Astrocyte of the cerebellum (primary cell): ENCODE data around the gene TCF4.

Experiments used
- DNase-seq: peaks from one replicate; pipeline ENCODE4 v3.0.0-alpha.2; 2011; ENCODE audit warnings: low read depth
- H3K4me3 ChIP-seq: 2 replicates; pipeline ENCODE4 v1.5.1; 2011; ENCODE audit warnings: mild to moderate bottlenecking, low read depth, low read length, moderate library complexity
- CTCF ChIP-seq: IDR thresholded peaks from 2 replicates; pipeline ENCODE4 v1.5.1; 2012; ENCODE audit warnings: low read length, low read depth, moderate library complexity, mild to moderate bottlenecking; ENCODE audit errors: missing control alignments
- in situ Hi-C: cut with HindIII; loops from 2 replicates; pipeline ENCODE4 v1.10.0; 2017; ENCODE audit warnings: low sequenced_read_pairs

Gene TCF4

GRCh38 chr18:55566456-55566935 lies 21.5 kb downstream of the TCF4 start:
- no peak for DNase-seq
- H3K4me3 ChIP-seq: no peak overlapping the region
- in situ Hi-C loops: no loop called here
- TF ChIP-seq CTCF: no peak

- no peak for DNase-seq
- no peak overlapping the region for H3K4me3 ChIP-seq
- in situ Hi-C loops: loop anchor here (5.0 kb wide), 1 partner anchor 53 kb away; no protein-coding TSS in a partner anchor
- TF ChIP-seq CTCF: no peak
These were observed 28.3 kb downstream of the TCF4 start for GRCh38 chr18:55559739-55560138.

- H3K4me3 ChIP-seq: no peak overlapping the region
- TF ChIP-seq CTCF: no peak
- in situ Hi-C loops: no loop called here
- DNase-seq: no peak
These were observed 30.8 kb downstream of the TCF4 start for GRCh38 chr18:55557211-55557610.

GRCh38 chr18:55555395-55556027 lies 32.5 kb downstream of the TCF4 start:
- TF ChIP-seq CTCF: no peak
- in situ Hi-C loops: no loop called here
- no peak overlapping the region for H3K4me3 ChIP-seq
- DNase-seq: no peak

GRCh38 chr18:55552526-55553189 lies 35.3 kb downstream of the TCF4 start:
- no peak for TF ChIP-seq CTCF
- peak; percentile 87 for DNase-seq
- in situ Hi-C loops: no loop called here
- peak overlapping the region; percentile 2 for H3K4me3 ChIP-seq

- no peak for TF ChIP-seq CTCF
- in situ Hi-C loops: no loop called here
- DNase-seq: no peak
- no peak overlapping the region for H3K4me3 ChIP-seq
These were observed 36.8 kb downstream of the TCF4 start for GRCh38 chr18:55551227-55551626.
